ENCODE measurements around the gene ADAM29. TPM values are rescaled to one million over a fixed set of nuclear protein-coding genes. Genes with fewer than 3 reads are reported as not detected.

The ADAM29 gene
- total and polyA plus RNA-seq, 2 of the 8 experiments (the other 6 are each of a cell fraction or from before 2014, with no cell fraction given): 0.03 TPM; not detected in 1

GRCh38 chr4:174871407-174871806, 46.8 kb upstream of the ADAM29 start:
- H4K8ac ChIP-seq (ENCODE audit: extremely low read depth, insufficient read depth, low read length): no peak overlapping the region
- H4K20me1 ChIP-seq (replicated peaks in 1 of 2; ENCODE audit: control insufficient read depth in 1 of 2, insufficient read depth in 2 of 2, low read length in 2 of 2): no peaks in the 10 kb centered on the region
- no peak overlapping the region for H2AFZ ChIP-seq (ENCODE audit: low read length)
- H3K18ac ChIP-seq (ENCODE audit: extremely low read depth, low read length): no peak overlapping the region
- no peaks in the 10 kb centered on the region for H3K4me1 ChIP-seq (replicated peaks in 1 of 4; ENCODE audit: control insufficient read depth in 3 of 4, insufficient read depth in 4 of 4, low read length in 3 of 4)
- TF ChIP-seq NANOG (IDR thresholded peaks at IDR 0.05; ENCODE audit: insufficient read depth, low read depth, low read length, poor library complexity, severe bottlenecking): no peak
- no peak for TF ChIP-seq CHD1 (IDR thresholded peaks at IDR 0.05; ENCODE audit: low read depth, low read length)
- TF ChIP-seq PHF8 (conservative IDR thresholded peaks at IDR 0.05; ENCODE audit: low read depth, low read length): no peak
- TF ChIP-seq JUN (IDR thresholded peaks at IDR 0.05; ENCODE audit: low read depth, low read length): no peak
- no peak for TF ChIP-seq ZNF274 (IDR thresholded peaks at IDR 0.05; ENCODE audit: borderline replicate concordance, extremely low read depth, low read length)
- TF ChIP-seq SP2 (IDR thresholded peaks at IDR 0.05; ENCODE audit: low read length): no peak
- TF ChIP-seq JUND (IDR thresholded peaks at IDR 0.05; ENCODE audit: low read length): no peak
- no peak for TF ChIP-seq TCF12 (IDR thresholded peaks at IDR 0.05; ENCODE audit: low read depth, low read length)
- no peak for TF ChIP-seq RAD21 (IDR thresholded peaks at IDR 0.05 in 1 of 2, conservative IDR thresholded peaks at IDR 0.05 in 1 of 2; ENCODE audit: low read depth in 2 of 2, low read length in 2 of 2)
- no peaks in the 10 kb centered on the region for H3K27me3 ChIP-seq (replicated peaks in 1 of 4; ENCODE audit: control insufficient read depth in 3 of 4, extremely low read depth in 1 of 4, insufficient read depth in 3 of 4, low read length in 3 of 4)
- H4K91ac ChIP-seq (replicated peaks; ENCODE audit: insufficient read length, low read length): no peak overlapping the region
- H3K14ac ChIP-seq (ENCODE audit: insufficient read length): no peak overlapping the region
- H2BK20ac ChIP-seq (ENCODE audit: low read length): no peak overlapping the region
- no peaks in the 10 kb centered on the region for H3K79me2 ChIP-seq (ENCODE audit: control insufficient read depth in 1 of 2, insufficient read depth in 2 of 2, low read length in 2 of 2)
- ChIA-PET POLR2A (ENCODE audit: partially characterized antibody) (no interaction called here), CTCF (ENCODE audit: partially characterized antibody) (interaction anchor here (1.5 kb wide), 1 partner anchor 15 kb away, joined by 3 read pairs; no protein-coding TSS in a partner anchor)
- FAIRE-seq: no peak
- H3K27ac ChIP-seq (ENCODE audit: low read depth, low read length): no peak overlapping the region
- no peak overlapping the region for H3K23ac ChIP-seq (ENCODE audit: insufficient read length)
- H3K56ac ChIP-seq (replicated peaks; ENCODE audit: insufficient read length, low read depth, low read length): no peak overlapping the region
- no peaks in the 10 kb centered on the region for H3K36me3 ChIP-seq (ENCODE audit: control insufficient read depth in 2 of 4, insufficient read depth in 4 of 4, low read length in 3 of 4)
- H2AK5ac ChIP-seq (ENCODE audit: low read depth, low read length): no peak overlapping the region
- H4K5ac ChIP-seq (ENCODE audit: insufficient read length, low read depth, low read length): no peak overlapping the region
- H2BK5ac ChIP-seq (ENCODE audit: low read depth, low read length): no peak overlapping the region
- no peak overlapping the region for H3K4me3 ChIP-seq (ENCODE audit: extremely low read depth in 1 of 4, insufficient read depth in 2 of 4, low read depth in 3 of 4, low read length in 4 of 4)
- H2BK15ac ChIP-seq (ENCODE audit: low read length): no peak overlapping the region
- H3K9me3 ChIP-seq (ENCODE audit: insufficient read depth in 2 of 2, low read depth in 1 of 2, low read length in 1 of 2): no peaks in the 10 kb centered on the region
- H2BK12ac ChIP-seq (ENCODE audit: low read depth, low read length): no peak overlapping the region
- no peak overlapping the region for H3K9ac ChIP-seq (replicated peaks in 1 of 4; ENCODE audit: extremely low read depth in 1 of 4, low read depth in 3 of 4, low read length in 3 of 4)
- H3K4me2 ChIP-seq (ENCODE audit: insufficient read depth in 1 of 2, low read depth in 2 of 2, low read length in 2 of 2): no peak overlapping the region
- no peaks in the 10 kb centered on the region for H3K79me1 ChIP-seq (ENCODE audit: low read depth, low read length)
- no peak overlapping the region for H2BK120ac ChIP-seq (replicated peaks; ENCODE audit: low read depth, low read length)
- no peak for DNase-seq (ENCODE audit: low read depth in 1 of 2, low spot score in 2 of 2)
- H3K4ac ChIP-seq (replicated peaks; ENCODE audit: insufficient read length, low read depth, low read length): no peak overlapping the region
- no peaks in the 10 kb centered on the region; the same call in 1 of the 2 replicates for H3K23me2 ChIP-seq (ENCODE audit: low read depth, low read length)

Data from H1 (cell line).